Measurements from ENCODE around the gene COA6. TPM values are rescaled to one million over a fixed set of nuclear protein-coding genes. Genes with fewer than 3 reads are reported as not detected.

Gene COA6
- total and polyA plus RNA-seq, 4 donors, result 5.3 to 37.0 (median 18.6) TPM

GRCh38 chr1:234371414-234371813 lies 1.8 kb upstream of the COA6 start:
- Histone ChIP-seq H3K9ac (ENCODE audit: low read depth in 1 of 2, low read length in 2 of 2) (peak overlapping the region in 1 of 2 donors; percentile 84), H3K27me3 (ENCODE audit: control insufficient read depth in 4 of 4, insufficient read depth in 4 of 4, low read length in 3 of 4) (no peaks in the 10 kb centered on the region), H3K27ac (ENCODE audit: low read depth in 1 of 2, low read length in 2 of 2) (peak overlapping the region; percentile 20 to 34), H3K4me3 (ENCODE audit: low read depth in 1 of 3, low read length in 3 of 3) (peak overlapping the region in 1 of 3 donors; percentile 28), H3K36me3 (ENCODE audit: control insufficient read depth in 4 of 4, insufficient read depth in 3 of 4, low read depth in 1 of 4, low read length in 3 of 4) (peaks cover under 1 to 4% (median 4%) of the 10 kb centered on the region in 4 donors), H3K4me1 (ENCODE audit: control insufficient read depth in 4 of 4, insufficient read depth in 4 of 4, low read length in 3 of 4) (peaks cover 0 to 26% (median 18%) of the 10 kb centered on the region in 4 donors), H3K9me3 (ENCODE audit: control insufficient read depth in 4 of 4, low read length in 3 of 4) (no peaks in the 10 kb centered on the region)
- TF ChIP-seq HNF4A (conservative IDR thresholded peaks at IDR 0.05) (peak; percentile 23 to 42), FOXA2 (IDR thresholded peaks at IDR 0.05) (peak; percentile 78), SP1 (IDR thresholded peaks at IDR 0.05) (peak; percentile 16), TAF1 (conservative IDR thresholded peaks at IDR 0.05) (peak; percentile 30), REST (IDR thresholded peaks at IDR 0.05) (no peak), EGR1 (IDR thresholded peaks at IDR 0.05; ENCODE audit: low read depth in 2 of 2) (peak in 1 of 2 donors; percentile 40), MAX (IDR thresholded peaks at IDR 0.05) (peak; percentile 42), JUND (IDR thresholded peaks at IDR 0.05) (no peak), GABPA (IDR thresholded peaks at IDR 0.05 in 1 of 2, conservative IDR thresholded peaks at IDR 0.05 in 1 of 2) (peak; percentile 27 to 74), YY1 (IDR thresholded peaks at IDR 0.05) (peak; percentile 62), FOXA1 (IDR thresholded peaks at IDR 0.05) (peak; percentile 73), RXRA (IDR thresholded peaks at IDR 0.05) (peak in 1 of 2 donors; percentile 37), NR2F2 (IDR thresholded peaks at IDR 0.05) (no peak), HNF4G (IDR thresholded peaks at IDR 0.05) (no peak), RAD21 (IDR thresholded peaks at IDR 0.05) (peak; percentile 4 to 22)
- TF ChIP-seq, protein P1, sequence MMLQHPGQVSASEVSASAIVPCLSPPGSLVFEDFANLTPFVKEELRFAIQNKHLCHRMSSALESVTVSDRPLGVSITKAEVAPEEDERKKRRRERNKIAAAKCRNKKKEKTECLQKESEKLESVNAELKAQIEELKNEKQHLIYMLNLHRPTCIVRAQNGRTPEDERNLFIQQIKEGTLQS (IDR thresholded peaks at IDR 0.05), result no peak
- TF ChIP-seq, protein P2, sequence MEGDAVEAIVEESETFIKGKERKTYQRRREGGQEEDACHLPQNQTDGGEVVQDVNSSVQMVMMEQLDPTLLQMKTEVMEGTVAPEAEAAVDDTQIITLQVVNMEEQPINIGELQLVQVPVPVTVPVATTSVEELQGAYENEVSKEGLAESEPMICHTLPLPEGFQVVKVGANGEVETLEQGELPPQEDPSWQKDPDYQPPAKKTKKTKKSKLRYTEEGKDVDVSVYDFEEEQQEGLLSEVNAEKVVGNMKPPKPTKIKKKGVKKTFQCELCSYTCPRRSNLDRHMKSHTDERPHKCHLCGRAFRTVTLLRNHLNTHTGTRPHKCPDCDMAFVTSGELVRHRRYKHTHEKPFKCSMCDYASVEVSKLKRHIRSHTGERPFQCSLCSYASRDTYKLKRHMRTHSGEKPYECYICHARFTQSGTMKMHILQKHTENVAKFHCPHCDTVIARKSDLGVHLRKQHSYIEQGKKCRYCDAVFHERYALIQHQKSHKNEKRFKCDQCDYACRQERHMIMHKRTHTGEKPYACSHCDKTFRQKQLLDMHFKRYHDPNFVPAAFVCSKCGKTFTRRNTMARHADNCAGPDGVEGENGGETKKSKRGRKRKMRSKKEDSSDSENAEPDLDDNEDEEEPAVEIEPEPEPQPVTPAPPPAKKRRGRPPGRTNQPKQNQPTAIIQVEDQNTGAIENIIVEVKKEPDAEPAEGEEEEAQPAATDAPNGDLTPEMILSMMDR (IDR thresholded peaks at IDR 0.05; ENCODE audit: low read depth, low read length, missing input control), result peak; percentile 11
- TF ChIP-seq, protein P3, sequence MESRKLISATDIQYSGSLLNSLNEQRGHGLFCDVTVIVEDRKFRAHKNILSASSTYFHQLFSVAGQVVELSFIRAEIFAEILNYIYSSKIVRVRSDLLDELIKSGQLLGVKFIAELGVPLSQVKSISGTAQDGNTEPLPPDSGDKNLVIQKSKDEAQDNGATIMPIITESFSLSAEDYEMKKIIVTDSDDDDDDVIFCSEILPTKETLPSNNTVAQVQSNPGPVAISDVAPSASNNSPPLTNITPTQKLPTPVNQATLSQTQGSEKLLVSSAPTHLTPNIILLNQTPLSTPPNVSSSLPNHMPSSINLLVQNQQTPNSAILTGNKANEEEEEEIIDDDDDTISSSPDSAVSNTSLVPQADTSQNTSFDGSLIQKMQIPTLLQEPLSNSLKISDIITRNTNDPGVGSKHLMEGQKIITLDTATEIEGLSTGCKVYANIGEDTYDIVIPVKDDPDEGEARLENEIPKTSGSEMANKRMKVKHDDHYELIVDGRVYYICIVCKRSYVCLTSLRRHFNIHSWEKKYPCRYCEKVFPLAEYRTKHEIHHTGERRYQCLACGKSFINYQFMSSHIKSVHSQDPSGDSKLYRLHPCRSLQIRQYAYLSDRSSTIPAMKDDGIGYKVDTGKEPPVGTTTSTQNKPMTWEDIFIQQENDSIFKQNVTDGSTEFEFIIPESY (IDR thresholded peaks at IDR 0.05), result no peak
- WGBS, result 25% methylated on average over 2 of the region's 2 CpGs
- no peak for DNase-seq (ENCODE audit: low spot score)

Measured in liver (tissue), 9 donors.